Stimulated activated CD8-positive, alpha-beta memory T cell treated with anti-CD3 and anti-CD28 coated beads, Interleukin-15, amount 100 ng/mL, for 48 hours (primary cell): ENCODE results near the gene GPAT2.
"Not testable (repeated sequence)": the region's sequence is repeated elsewhere in the genome, so short reads cannot be mapped to it uniquely, and the experiment has no call there.

ENCODE experiments used
- DNase-seq, 2 donors: peaks; one replicate each; pipeline ENCODE4 v3.0.0-alpha.2; 2020; ENCODE audit warnings: low read depth in 2 of 2

GPAT2 gene

GRCh38 chr2:96022701-96023447 is 11.8 kb downstream of the GPAT2 start:
- DNase-seq: peak; percentile 38 to 63

GRCh38 chr2:96022126-96022525 is 12.6 kb downstream of the GPAT2 start:
- not testable (repeated sequence) for DNase-seq

DNA sequence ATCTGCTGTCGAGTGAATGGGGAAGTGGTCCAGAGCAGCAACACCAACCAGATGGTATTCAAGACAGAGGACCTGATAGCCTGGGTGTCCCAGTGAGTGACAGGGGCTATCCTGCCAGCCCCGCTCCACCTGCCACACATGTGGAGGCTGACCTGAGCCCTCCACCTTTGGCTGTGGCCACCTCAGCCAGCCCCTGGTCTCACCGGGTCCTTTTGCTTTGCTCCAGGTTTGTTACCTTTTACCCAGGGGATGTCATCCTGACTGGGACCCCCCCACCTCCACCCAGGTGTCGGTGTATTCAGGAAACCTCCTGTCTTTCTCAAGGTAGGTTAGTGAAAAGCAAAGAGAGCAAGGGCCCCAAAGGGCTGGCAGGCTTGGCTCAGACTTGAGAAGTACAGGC is 13.6 kb downstream of the GPAT2 start:
- not testable (repeated sequence) for DNase-seq

DNA sequence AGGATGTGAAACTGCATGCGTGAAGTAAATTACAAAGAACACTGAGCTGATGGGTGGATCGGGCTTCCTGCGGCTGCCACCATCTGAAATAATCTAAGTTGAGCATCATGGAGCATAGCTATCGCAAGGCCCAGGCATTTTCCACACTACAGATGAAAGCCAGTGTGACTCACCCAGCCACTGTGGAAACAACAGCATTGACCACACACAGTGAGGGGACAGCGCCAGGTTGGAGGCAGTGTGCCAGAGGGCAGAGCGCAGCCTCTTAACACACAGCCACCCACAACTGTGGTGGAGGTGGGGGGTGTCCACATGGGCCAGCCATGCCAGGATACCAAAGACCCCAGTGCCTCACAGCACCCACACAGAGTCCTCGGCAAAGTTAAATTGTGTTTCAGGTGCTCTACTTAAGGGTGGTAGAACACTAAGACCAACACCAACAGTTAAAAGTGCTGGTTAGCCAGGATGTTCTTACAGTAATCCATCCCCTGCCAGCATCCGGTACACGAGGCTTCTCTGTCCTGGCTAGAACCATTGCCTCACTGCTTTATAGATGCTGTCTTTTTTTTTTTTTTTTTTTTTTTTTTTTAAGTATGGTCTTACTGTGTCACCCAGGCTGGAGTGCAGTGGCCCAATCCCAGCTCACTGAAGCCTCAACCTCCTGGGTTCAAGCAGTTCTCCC is 14.7 kb downstream of the GPAT2 start:
- not testable (repeated sequence) for DNase-seq

- DNase-seq: not testable (repeated sequence)
Observed at GRCh38 chr2:96016321-96016720, 18.4 kb downstream of the GPAT2 start.

DNA sequence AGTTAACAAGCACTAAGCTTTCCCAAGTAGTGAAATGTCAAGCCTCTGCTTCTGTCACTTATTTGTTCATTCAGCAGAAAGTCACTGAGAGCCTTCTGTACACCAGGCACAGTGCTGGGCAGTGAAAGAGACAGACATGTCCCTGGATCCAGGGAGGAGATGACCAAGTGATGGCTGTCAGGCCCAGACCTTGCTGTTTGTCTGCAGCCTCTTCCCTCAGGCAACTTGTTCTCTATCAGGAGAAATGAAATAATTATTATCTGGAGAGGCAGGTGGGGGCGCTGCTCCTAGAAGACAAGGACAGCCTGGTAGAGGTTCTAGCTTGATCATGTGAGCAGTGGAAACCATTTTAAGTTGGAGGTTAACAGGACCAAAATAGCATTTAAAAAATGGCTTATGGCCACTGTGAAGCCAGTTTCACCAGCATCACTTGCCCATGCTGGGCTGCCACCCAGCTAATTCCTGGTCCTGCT is 21.9 kb downstream of the GPAT2 start:
- not testable (repeated sequence) for DNase-seq

DNA sequence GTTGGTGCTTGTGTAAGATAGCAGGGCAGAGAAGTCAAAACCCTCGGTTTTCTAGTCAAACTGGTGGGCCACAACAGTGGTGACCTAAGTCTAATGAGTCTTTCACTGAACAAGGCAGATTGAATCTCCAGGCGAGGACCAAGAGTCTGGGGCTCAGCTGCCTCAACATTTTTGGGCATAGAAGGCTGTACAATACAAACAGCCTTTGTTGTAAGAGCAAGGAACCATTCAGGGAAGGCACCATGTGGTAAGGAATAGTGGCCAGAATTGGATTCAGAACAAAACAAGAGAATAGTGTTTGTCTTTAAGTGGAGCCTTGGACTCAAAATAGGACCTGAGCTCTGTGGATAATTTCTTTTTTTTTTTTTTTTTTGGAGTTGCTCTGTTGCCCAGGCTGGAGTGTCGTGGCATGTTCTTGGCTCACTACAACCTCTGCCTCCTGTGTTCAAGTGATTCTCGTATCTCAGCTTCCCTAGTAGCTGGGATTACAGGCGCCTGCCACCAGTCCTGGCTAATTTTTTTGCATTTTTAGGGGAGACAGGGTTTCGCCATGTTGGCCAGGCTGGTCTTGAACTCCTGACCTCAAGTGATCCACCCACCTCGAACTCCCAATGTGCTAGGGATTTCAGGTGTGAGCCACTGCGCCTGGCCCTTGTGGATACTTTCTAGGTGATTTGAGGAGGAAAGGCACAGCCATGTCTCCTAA is 22.5 kb downstream of the GPAT2 start:
- DNase-seq: not testable (repeated sequence)

DNA sequence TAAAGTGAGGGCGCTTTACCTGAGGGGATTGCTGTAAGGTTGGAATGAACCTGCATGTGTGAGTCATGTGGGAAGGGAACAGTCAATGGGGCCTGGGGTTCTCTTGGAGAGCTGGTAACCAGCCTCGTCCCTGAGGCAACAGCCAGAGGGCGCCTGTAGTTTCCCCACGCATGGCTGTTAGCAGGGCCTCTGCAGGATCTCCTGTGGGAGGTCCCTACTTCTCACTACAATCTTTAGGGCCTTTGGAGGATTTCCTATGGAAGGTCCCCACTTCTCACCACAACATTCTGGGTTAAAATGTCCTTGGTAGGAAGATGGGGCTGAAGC is 23.6 kb downstream of the GPAT2 start:
- DNase-seq: not testable (repeated sequence)

DNA sequence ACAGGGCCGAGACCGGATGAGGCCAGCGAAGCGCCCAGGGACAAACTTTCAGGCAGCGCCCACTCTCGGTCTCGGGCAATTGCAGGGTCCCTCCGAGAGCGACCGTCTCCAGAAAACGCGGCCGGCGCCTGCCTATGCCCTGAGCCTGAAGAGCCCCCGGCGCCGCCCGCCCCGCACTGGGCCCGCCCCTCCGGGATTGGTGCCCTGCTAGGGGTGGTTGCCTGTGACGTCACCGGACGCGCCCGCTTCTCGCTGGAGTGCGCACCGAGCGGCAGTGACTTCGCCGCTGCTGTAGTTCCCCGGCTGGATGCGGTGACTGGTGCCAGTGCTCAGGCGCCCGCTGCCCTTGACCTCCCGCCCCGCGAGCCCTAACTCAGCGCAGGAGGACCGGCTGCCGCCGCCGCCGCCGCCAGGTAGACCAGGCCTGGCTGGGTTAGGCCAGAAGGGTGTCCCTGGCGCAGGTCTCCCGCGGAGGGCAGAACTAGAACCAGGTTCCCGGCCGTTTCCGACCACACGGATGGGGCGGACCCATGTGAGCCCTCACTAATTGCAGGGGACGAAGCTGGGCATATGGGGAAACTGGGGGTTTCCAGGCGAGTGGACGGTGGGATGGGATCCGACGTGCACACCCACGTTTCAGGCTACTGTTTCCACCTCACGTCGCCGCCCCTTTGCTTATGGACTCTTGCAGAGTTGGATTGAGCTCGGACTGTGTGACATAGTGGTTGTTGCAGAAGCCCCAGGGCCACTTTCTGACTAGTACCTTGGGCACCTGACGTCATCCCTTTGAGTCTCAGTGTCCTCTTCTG is 24.2 kb downstream of the GPAT2 start:
- peak; percentile 94 for DNase-seq

DNA sequence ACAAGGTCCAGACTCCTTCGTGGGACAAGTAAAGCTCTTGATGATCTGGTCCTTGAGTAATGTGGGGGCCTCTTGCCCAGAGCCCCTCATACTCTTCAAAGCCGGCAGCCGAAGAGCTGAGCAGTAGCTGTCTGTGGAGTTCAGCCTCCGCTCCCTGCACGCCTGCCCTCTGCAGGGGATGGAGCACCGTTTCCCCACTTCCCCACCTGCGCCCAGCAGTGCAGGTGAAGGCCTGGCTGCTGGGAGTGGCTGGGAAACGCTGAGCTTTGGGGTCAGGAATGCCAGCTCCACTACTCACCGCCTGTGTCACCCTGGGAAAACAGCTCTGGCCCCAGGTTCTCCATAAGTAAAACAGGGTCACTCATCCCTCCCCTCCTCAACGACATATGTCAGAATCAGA is 24.9 kb downstream of the GPAT2 start:
- not testable (repeated sequence) for DNase-seq

- not testable (repeated sequence) for DNase-seq
Observed at GRCh38 chr2:96008051-96008450, 26.7 kb downstream of the GPAT2 start.

DNA sequence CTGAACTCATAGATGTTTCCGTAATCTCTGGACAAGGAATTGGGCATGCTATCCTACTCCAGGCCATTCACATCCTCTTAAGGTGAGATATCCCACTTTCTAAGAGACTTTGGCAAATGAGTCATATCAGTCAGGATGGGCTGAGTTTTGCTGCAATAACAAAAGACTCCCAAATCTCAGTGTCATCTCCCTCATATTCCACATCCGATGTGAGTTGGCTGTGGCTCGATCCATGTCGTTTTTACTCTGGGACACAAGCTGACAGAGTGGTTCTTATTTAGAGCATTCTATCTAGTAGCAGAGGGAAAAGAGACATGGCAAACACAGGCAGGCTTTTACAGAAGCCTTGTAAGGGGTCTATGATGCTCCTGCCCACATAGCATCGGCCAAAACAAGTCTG is 28.5 kb downstream of the GPAT2 start:
- DNase-seq: not testable (repeated sequence)

DNA sequence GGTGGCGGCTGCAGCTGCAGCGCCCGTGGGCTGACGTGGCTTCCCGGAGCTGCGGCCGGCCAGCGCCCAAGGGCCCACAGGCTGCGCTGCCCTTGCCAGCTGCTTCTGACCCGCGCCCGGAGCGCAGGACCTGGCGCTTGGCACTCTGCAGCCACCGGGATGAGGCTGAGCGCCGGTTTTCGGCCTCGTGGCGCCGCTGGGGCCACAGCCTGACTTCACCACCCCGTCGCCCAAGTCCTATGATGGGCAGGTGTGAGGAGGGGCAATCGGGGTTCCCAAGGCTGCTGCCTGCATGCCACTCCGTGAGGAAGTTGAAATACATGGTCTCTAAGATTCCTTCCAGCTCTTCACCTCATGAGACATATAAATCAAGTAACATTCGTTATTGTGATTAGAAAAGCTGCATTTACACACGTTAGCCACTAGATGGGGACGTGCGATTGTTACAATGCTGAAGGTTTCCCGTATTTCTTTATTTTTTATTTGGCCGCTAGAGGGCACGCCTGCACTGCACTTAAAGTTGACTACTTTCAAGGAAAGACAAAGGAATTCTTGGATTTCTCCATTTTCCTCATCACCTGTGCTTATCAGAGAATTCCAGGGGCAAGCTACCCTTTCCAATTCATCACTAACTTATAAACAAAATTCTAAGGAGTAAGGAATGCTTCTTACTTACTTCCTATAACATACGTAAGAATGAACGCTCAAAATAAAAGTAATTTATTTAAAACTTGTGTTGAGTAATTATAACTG is 42.0 kb downstream of the GPAT2 start:
- DNase-seq: peak in 1 of 2 donors; percentile 19

GRCh38 chr2:95992102-95992501 is 42.6 kb downstream of the GPAT2 start:
- DNase-seq: peak in 1 of 2 donors; percentile 17

DNA sequence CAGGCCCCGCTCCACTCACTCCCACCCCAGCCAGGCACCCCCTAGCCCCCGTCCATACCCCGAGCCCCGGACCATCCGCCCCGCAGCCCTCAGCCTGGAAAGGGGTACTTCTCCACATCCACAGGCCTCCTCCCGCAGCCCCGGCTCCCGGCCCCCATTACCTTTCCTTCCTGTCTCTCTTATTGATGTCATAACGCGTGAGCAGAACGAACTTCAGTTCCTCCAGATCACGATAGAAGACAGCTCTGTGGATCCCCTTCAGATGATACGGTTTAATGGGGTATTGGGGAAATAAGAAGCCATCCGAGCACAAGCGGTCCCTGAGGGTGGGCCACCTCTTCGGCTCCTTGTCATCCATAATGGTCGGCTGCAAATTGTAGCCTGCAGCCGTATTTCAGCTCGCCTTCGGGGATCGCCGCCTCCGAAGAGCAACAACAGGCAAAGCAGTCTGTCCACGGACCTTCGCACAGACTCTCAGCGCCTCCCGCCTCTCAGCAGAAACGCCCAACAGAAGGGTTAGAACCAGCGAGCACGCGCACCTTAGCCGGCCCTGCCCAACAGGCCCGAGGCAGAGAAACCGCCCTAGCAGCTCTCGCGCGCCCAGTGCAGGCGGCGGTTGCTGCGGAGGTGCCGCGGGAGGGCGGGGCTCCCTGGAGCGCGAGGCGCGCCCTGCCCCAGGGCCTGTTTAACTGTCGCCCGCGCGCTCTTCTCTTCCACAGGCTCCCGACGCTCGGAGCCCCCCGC is 43.2 kb downstream of the GPAT2 start, which contains the start of gene ANKRD36C:
Gene ANKRD36C, minus strand, starts transcription at position 474 of the 744 bp plus-strand sequence. Its CDS starts 116 bp downstream, at position 358.
- DNase-seq: not testable (repeated sequence)

- DNase-seq: not testable (repeated sequence)
Observed at GRCh38 chr2:95990884-95991283, 43.8 kb downstream of the GPAT2 start.
